ENCODE results near the gene MVD.

GRCh38 chr16:88669980-88670379 is 7.1 kb upstream of the MVD start:
- TF ChIP-seq POLR2A (IDR thresholded peaks at IDR 0.05; ENCODE audit: borderline replicate concordance, extremely low read depth, insufficient read depth, insufficient read length) = no peak
- no peak for TF ChIP-seq RAD21 (IDR thresholded peaks at IDR 0.05; ENCODE audit: low read depth)
- no peak for TF ChIP-seq CTCF (IDR thresholded peaks at IDR 0.05 in 2 of 3, conservative IDR thresholded peaks at IDR 0.05 in 1 of 3; ENCODE audit: borderline replicate concordance in 1 of 3, insufficient read depth in 1 of 3, low read depth in 2 of 3, low read length in 2 of 3)
- TF ChIP-seq EZH2phosphoT487 (IDR thresholded peaks at IDR 0.05; ENCODE audit: borderline replicate concordance) = no peak
- TF ChIP-seq SP1 (IDR thresholded peaks at IDR 0.05; ENCODE audit: low read depth) = no peak
- no peak for TF ChIP-seq YY1 (IDR thresholded peaks at IDR 0.05; ENCODE audit: extremely low read depth, insufficient replicate concordance, low read depth, low read length)
- TF ChIP-seq CEBPB (IDR thresholded peaks at IDR 0.05; ENCODE audit: low read depth) = no peak
- TF ChIP-seq EZH2 (IDR thresholded peaks at IDR 0.05) = no peak
- TF ChIP-seq POLR2AphosphoS5 (IDR thresholded peaks at IDR 0.05; ENCODE audit: low read depth, low read length) = no peak
- no peak for TF ChIP-seq REST (IDR thresholded peaks at IDR 0.05; ENCODE audit: low read depth)
- TF ChIP-seq EGR1 (IDR thresholded peaks at IDR 0.05; ENCODE audit: low read depth) = no peak
